Esophagus muscularis mucosa (tissue), 4 donors: ENCODE measurements around the gene DSCAM.

Source experiments
- EP300 ChIP-seq: sonication (generic); formaldehyde crosslinking; IDR thresholded peaks from one replicate; pipeline ENCODE4 v1.6.1; 2017; ENCODE audit warnings: antibody characterized with exemption
- POLR2A ChIP-seq: fragments of 450-650 bp; IDR thresholded peaks from one replicate; pipeline ENCODE4 v1.6.1; 2017; ENCODE audit warnings: antibody characterized with exemption, moderate library complexity, mild to moderate bottlenecking, low read depth
- POLR2AphosphoS5 ChIP-seq, 2 donors: sonication (generic); formaldehyde crosslinking; IDR thresholded peaks; one replicate each; pipeline ENCODE4 v1.6.1; 2017; ENCODE audit warnings: antibody characterized with exemption in 2 of 2
- TF ChIP-seq, protein P1 (sequence below), 3 experiments: fragments of 200-600 bp in 2 of 3; fragments of 450-650 bp in 1 of 3; sonication (generic) in 2 of 3; IDR thresholded peaks; one replicate each; pipeline ENCODE4 v1.5.1; 2017 to 2019; ENCODE audit warnings: antibody characterized with exemption in 3 of 3, mild to moderate bottlenecking in 2 of 3, moderate library complexity in 1 of 3

- TF ChIP-seq, protein P1, sequence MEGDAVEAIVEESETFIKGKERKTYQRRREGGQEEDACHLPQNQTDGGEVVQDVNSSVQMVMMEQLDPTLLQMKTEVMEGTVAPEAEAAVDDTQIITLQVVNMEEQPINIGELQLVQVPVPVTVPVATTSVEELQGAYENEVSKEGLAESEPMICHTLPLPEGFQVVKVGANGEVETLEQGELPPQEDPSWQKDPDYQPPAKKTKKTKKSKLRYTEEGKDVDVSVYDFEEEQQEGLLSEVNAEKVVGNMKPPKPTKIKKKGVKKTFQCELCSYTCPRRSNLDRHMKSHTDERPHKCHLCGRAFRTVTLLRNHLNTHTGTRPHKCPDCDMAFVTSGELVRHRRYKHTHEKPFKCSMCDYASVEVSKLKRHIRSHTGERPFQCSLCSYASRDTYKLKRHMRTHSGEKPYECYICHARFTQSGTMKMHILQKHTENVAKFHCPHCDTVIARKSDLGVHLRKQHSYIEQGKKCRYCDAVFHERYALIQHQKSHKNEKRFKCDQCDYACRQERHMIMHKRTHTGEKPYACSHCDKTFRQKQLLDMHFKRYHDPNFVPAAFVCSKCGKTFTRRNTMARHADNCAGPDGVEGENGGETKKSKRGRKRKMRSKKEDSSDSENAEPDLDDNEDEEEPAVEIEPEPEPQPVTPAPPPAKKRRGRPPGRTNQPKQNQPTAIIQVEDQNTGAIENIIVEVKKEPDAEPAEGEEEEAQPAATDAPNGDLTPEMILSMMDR (IDR thresholded peaks at IDR 0.05): no peak
- TF ChIP-seq POLR2A: no peak
- no peak for TF ChIP-seq POLR2AphosphoS5 (IDR thresholded peaks at IDR 0.05)
- TF ChIP-seq EP300: no peak
Measured at GRCh38 chr21:40215941-40216340, 631.0 kb downstream of the DSCAM start.
